NK-92 (cell line): Measurements from ENCODE around the gene PTPRM.

ENCODE experiments used
- DNase-seq: peaks from one replicate; lab custom pipeline; 2025; ENCODE audit not compliant: unreplicated experiment; lab: John Stamatoyannopoulos, UW

The PTPRM gene

GRCh38 chr18:8081872-8082553, 514.9 kb downstream of the PTPRM start:
- no peak for DNase-seq

- DNase-seq = no peak
Measured at GRCh38 chr18:8084160-8084559, 517.0 kb downstream of the PTPRM start.

DNA sequence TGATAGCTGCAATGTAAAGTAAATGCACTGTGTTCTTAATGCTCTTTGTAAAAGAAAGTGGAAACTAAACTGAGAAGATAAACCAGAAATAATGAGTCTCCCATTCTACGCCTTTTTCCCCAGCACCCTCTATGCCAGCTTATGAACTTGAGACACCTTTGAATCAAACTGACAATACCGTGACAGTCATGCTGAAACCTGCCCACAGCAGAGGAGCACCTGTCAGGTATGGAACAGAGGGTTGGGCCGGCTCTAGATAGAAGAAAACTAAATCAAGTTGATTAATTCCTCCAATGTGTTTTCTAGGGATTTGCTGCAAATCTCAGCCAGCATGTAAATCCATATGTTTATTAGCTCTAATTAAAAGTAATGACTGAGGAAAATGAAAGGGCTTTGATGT, 521.5 kb downstream of the PTPRM start:
- no peak for DNase-seq

GRCh38 chr18:8091035-8091434, 523.9 kb downstream of the PTPRM start:
- no peak for DNase-seq

- DNase-seq = no peak
Measured at GRCh38 chr18:8095947-8096570, 528.9 kb downstream of the PTPRM start.

GRCh38 chr18:8097399-8097798, 530.3 kb downstream of the PTPRM start:
- DNase-seq = no peak

DNA sequence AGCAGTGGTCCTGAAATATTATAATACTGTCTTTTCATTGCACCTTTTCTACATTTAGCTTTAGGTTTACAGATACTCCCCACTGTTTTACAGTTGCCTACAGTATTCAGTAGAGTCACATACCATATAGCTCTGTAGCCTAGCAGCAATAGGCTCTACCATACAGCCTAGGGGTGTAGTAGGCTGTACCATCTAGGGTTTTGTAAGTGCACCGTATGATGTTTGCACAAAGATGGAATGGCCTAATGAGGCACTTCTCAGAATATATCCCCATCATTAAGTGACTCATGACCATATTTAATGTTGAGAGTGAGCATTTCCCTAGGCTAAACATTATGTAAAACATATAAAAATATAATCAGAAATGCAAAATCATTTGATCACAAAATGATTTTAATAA, 530.8 kb downstream of the PTPRM start:
- DNase-seq = no peak

DNA sequence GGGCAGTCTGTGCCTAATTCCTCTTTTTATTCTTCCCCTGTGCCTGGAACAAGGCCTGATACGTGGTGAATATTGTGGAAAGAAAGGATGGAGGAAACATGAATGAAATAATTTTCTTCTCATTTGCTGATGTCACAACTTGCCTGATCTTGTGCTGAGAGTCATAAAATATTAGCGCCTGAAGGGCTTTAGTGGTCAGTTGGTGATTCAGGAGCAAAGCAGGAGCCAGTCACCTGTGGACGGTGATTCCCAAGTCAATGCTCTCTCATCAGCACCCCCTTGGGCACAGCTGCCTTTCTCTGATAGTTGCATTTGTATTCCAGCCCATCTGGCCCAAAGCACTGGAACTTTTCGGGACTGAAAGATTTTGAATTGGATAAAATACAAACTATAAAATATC, 539.5 kb downstream of the PTPRM start:
- DNase-seq = no peak

DNA sequence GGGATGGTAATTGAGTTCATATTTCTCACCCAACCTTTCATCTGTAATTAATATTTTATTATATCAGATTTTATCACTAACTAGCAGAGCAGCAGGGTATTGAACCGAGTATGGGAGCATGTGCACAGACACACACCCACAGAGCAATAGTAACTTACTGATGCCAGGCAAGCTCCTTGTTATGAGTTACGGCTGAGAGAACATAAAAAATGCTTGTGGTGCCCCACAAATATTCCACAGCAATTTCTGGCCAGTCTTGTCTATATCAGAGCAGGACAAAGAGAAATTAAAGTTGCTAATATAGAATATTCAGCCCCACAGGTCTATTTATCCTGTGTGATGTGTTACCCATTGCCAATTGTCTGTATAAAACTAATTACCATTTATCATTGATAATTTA, 540.3 kb downstream of the PTPRM start:
- DNase-seq = no peak

DNA sequence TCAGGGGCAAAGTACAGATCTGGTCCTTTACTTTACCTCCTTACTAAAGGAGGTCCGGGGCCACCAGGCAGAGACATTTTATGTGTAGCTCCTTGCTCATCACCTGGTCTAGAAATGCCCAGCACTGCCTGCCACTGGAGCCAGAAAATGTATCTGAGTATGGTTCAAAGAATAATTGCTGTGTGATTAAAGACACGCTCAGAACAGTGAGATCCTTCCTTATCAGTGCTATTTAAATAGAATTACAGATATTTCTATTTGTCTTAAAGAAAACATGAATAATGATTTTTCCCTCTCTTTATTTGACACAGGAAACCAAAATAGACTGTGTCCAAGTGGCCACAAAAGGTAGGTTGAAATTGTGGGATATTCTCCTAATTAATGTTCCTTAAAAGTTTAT, 547.4 kb downstream of the PTPRM start:
- no peak for DNase-seq

DNA sequence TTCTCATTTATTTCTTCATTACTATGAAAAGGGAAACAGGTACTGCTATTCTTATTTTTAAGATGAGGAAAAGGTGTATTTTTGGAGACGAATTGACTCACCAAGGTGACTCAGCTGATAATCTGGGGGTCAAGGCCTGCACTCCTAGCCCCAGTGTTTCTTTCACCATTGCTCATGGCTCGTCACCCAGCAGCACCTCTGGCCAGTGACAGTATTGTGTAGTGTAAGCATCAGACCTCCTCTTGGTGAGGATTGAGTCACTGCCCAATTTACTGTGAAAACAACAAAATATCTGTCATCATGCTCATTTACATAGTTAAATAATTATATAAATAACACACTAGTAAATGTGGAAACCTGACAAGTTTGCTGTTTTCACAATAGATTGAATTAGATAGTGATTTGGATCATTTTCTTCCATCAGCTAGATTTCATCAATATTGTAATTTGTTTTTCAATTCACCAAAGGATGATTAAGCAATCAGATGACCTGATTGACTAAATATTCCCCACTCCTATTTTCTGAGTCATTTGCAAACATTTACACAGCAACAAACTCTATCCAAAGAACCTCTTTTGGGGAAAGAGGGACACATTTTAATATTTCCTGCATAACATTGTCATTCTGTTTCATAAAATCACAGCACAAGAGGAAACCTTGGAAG, 549.4 kb downstream of the PTPRM start:
- DNase-seq = no peak

DNA sequence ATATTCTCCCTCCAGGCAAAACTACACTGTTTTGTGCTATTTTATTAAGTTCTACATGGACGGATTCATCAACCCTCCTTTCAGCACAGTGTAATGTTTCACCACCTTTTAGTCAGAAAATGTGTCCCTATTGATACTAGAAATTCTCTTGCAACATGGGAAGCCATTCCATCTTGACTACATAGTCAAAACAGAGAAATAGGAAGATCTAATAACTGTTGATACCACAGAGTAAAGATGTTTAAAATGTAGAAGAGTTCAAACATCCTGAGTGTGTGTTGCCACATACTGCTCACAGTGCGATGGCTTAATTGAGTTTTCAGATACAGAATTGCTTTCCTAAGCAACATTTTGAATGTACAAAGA, 549.9 kb downstream of the PTPRM start:
- no peak for DNase-seq

DNA sequence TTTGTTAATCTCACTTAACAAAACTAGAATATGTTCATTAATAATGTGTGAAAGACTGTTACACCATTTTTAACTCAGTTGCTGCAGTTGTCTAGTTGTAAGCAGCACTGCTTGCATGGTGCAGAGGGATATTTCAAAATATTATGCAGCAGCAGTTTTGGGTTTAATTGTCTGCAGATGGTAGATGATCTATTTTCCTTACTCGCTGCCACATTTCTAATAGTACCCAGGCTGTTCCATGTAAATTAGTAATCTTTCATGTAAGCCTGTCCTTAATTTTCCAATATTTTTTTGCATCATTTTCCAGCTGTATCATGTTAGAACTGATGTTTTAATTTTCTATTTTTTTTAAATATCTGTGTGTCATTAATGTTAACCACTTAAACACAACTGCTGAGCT, 554.0 kb downstream of the PTPRM start:
- DNase-seq = no peak

DNA sequence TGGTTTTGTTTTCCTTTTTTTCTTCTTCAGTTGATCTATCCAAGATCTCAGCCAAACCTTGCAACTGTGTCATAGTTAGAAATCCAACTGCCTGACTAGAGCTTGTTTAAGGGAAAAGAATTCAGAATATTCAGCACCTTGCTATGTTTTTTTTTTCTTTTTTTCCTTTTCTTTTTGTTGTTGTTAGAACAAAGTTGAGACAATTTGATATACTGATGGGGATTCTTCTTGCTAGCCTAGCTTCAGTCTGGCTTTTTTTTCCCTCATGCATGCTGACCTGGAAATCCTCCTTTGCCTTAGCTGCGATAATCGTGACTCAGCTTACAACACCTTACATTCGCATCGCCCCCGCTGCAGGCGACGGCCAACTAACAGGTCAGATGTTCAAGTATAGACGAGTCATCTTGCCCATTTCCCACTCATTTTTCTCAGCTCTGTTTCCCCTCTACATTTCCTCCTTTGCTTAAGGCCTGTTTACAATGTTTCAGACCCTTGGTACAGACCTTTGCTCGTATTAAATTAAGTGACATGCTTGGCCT, 554.9 kb downstream of the PTPRM start:
- DNase-seq = no peak

- no peak for DNase-seq
Measured at GRCh38 chr18:8124232-8125146, 557.4 kb downstream of the PTPRM start.

- no peak for DNase-seq
Measured at GRCh38 chr18:8130096-8130495, 563.0 kb downstream of the PTPRM start.

DNA sequence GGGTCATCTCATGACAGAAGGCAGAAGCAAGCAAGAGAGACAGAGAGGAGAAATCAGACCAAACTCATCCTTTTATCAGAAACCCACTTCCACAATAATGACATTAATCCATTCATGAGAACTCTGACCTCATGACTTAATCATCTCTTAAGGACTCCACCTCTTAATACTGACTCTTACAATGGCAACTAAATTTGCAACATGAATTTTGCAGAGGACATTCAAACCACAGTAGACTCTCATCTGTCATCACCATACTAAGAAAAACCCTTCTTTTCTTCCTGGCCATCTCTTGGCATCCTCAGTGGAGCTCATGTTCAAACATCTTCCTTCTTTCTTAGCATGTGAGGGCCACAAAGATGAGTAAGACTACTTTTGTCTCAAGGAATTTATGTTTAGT, 565.9 kb downstream of the PTPRM start:
- no peak for DNase-seq

- DNase-seq = no peak
Measured at GRCh38 chr18:8133888-8134287, 566.8 kb downstream of the PTPRM start.

- DNase-seq = no peak
Measured at GRCh38 chr18:8139127-8139527, 572.0 kb downstream of the PTPRM start.

GRCh38 chr18:8139891-8140406, 572.8 kb downstream of the PTPRM start:
- no peak for DNase-seq
